A549 (cell line): Measurements from ENCODE around the gene MAP2K7. TPM values are rescaled to one million over a fixed set of nuclear protein-coding genes. Genes with fewer than 3 reads are reported as not detected.

ENCODE experiments used
- ATAC-seq, 2 experiments: fragments of 200-7000 bp in 1 of 2; fragments of >200 bp in 1 of 2; cut with Nextera tagmentation in 1 of 2; cut with Tn5 transposase in 1 of 2; 3 replicates each; pipeline versions ENCODE4 v1.8.0 to v1.9.1; 2018 to 2020; ENCODE audit warnings: mild to moderate bottlenecking in 1 of 2, moderate library complexity in 1 of 2
- CTCF ChIA-PET: fragments of 300-600 bp; sonication (Branson Sonifier 250); formaldehyde crosslinking; extraction: SDS; loops from one replicate; lab custom pipeline; 2021; ENCODE audit warnings: antibody characterized with exemption, inconsistent platforms; lab: Yijun Ruan, JAX
- POLR2A ChIA-PET: fragments of 350-600 bp; formaldehyde crosslinking; extraction: SDS; loops from one replicate; lab custom pipeline; 2021; ENCODE audit warnings: antibody characterized with exemption, inconsistent platforms; lab: Yijun Ruan, JAX
- DNase-seq, 2 experiments: peaks; one replicate each; pipeline versions ENCODE4 v3.0.0 to v3.0.0-alpha.2; 2011 to 2016; ENCODE audit warnings: low read depth in 1 of 2, low spot score in 1 of 2
- FAIRE-seq: peaks from 2 replicates; lab custom pipeline; 2011; peaks lifted over from hg19 to GRCh38; lab: Jason Lieb, UNC
- H3K27ac ChIP-seq, 2 experiments: fragments of >200 bp; sonication (Bioruptor Twin); formaldehyde crosslinking; 3 replicates each; pipeline ENCODE4 v1.5.1; 2016 to 2017
- H3K4me1 ChIP-seq: fragments of >200 bp; sonication (Bioruptor Twin); formaldehyde crosslinking; 3 replicates; pipeline ENCODE4 v1.6.1; 2016
- H3K4me2 ChIP-seq: fragments of >200 bp; sonication (Bioruptor Twin); formaldehyde crosslinking; 3 replicates; pipeline ENCODE4 v1.6.1; 2016
- H3K4me3 ChIP-seq: fragments of >200 bp; sonication (Bioruptor Twin); formaldehyde crosslinking; 3 replicates; pipeline ENCODE4 v1.5.1; 2016
- H3K9me3 ChIP-seq: fragments of >200 bp; sonication (Bioruptor Twin); formaldehyde crosslinking; 3 replicates; pipeline ENCODE4 v1.6.1; 2016
- CEBPB ChIP-seq, 2 experiments: fragments of >200 bp in 1 of 2; sonication (Bioruptor Twin) in 1 of 2; formaldehyde crosslinking in 1 of 2; IDR thresholded peaks; 2 replicates each; pipeline ENCODE4 v1.6.1; 2012 to 2016
- ELK1 ChIP-seq: fragments of 150-350 bp; IDR thresholded peaks from 2 replicates; pipeline ENCODE4 v1.6.1; 2014; ENCODE audit warnings: low read depth, mild to moderate bottlenecking, low read length
- EP300 ChIP-seq, 2 experiments: fragments of >200 bp; sonication (Bioruptor Twin); formaldehyde crosslinking; IDR thresholded peaks; 2 replicates in 1 of 2; 3 replicates in 1 of 2; pipeline ENCODE4 v1.6.1; 2016 to 2017
- FOSL2 ChIP-seq, 2 experiments: fragments of 450-650 bp in 1 of 2; fragments of >200 bp in 1 of 2; sonication (Bioruptor Twin) in 1 of 2; formaldehyde crosslinking; IDR thresholded peaks; 2 replicates each; pipeline versions ENCODE4 v1.5.0 to v1.6.1; 2016 to 2020; ENCODE audit warnings: mild to moderate bottlenecking in 1 of 2, moderate library complexity in 1 of 2
- FOXS1 ChIP-seq: fragments of 250-450 bp; sonication (Bioruptor Pico); IDR thresholded peaks from 2 replicates; pipeline ENCODE4 v1.5.0; 2020; ENCODE audit warnings: mild to moderate bottlenecking, moderate library complexity
- GATA3 ChIP-seq: IDR thresholded peaks from 2 replicates; pipeline ENCODE4 v1.6.1; 2012; ENCODE audit warnings: borderline replicate concordance
- HDAC2 ChIP-seq: fragments of 200-600 bp; sonication (generic); IDR thresholded peaks from 2 replicates; pipeline ENCODE4 v1.6.1; 2016
- HOXA7 ChIP-seq: fragments of 250-450 bp; sonication (Bioruptor Pico); IDR thresholded peaks from 2 replicates; pipeline ENCODE4 v1.5.0; 2020; ENCODE audit warnings: mild to moderate bottlenecking, moderate library complexity
- JUNB ChIP-seq: fragments of >200 bp; sonication (Bioruptor Twin); formaldehyde crosslinking; IDR thresholded peaks from 2 replicates; pipeline ENCODE4 v1.6.1; 2016
- KDM5A ChIP-seq: fragments of 200-600 bp; sonication (generic); IDR thresholded peaks from 2 replicates; pipeline ENCODE4 v1.6.1; 2016; ENCODE audit warnings: antibody characterized with exemption, mild to moderate bottlenecking
- MYC ChIP-seq: IDR thresholded peaks from 2 replicates; pipeline ENCODE4 v1.6.1; 2012; ENCODE audit warnings: mild to moderate bottlenecking, inconsistent platforms, low read length, improper control_type of control experiment, borderline replicate concordance
- NFE2L2 ChIP-seq: fragments of 150-350 bp; conservative IDR thresholded peaks from 2 replicates; pipeline ENCODE4 v1.6.1; 2014; ENCODE audit warnings: low read length
- NR3C1 ChIP-seq: fragments of >200 bp; sonication (Bioruptor Twin); formaldehyde crosslinking; IDR thresholded peaks from 3 replicates; pipeline ENCODE4 v1.6.1; 2017
- PHF8 ChIP-seq: fragments of 200-600 bp; sonication (generic); IDR thresholded peaks from 2 replicates; pipeline ENCODE4 v1.6.1; 2016; ENCODE audit warnings: low read depth, mild to moderate bottlenecking, antibody characterized with exemption, moderate library complexity, borderline replicate concordance
- POLR2AphosphoS2 ChIP-seq: conservative IDR thresholded peaks from 2 replicates; pipeline ENCODE4 v1.6.1; 2012; ENCODE audit warnings: low read length, improper control_type of control experiment, inconsistent platforms
- RAD21 ChIP-seq, 2 experiments: fragments of >200 bp in 1 of 2; sonication (Bioruptor Twin) in 1 of 2; formaldehyde crosslinking in 1 of 2; IDR thresholded peaks in 1 of 2; conservative IDR thresholded peaks in 1 of 2; 2 replicates in 1 of 2; 3 replicates in 1 of 2; pipeline ENCODE4 v1.6.1; 2012 to 2018; ENCODE audit warnings: inconsistent platforms in 1 of 2
- RARB ChIP-seq: fragments of 250-450 bp; sonication (Bioruptor Pico); IDR thresholded peaks from 2 replicates; pipeline ENCODE4 v1.8.0; 2021; ENCODE audit warnings: mild to moderate bottlenecking, moderate library complexity
- RCOR1 ChIP-seq: fragments of 150-350 bp; IDR thresholded peaks from 2 replicates; pipeline ENCODE4 v1.6.1; 2014; ENCODE audit warnings: antibody characterized with exemption, low read length, low read depth
- SMC3 ChIP-seq: fragments of >200 bp; sonication (Bioruptor Twin); formaldehyde crosslinking; IDR thresholded peaks from 3 replicates; pipeline ENCODE4 v1.6.1; 2018; ENCODE audit warnings: inconsistent platforms
- SREBF2 ChIP-seq: fragments of 450-650 bp; IDR thresholded peaks from 2 replicates; pipeline ENCODE4 v1.6.1; 2014; ENCODE audit warnings: mild to moderate bottlenecking, moderate library complexity
- TFCP2L1 ChIP-seq: fragments of 250-450 bp; sonication (Bioruptor Pico); IDR thresholded peaks from 2 replicates; pipeline ENCODE4 v1.5.0; 2021; ENCODE audit warnings: mild to moderate bottlenecking
- ZC3H11A ChIP-seq: fragments of 450-650 bp; IDR thresholded peaks from 2 replicates; pipeline ENCODE4 v1.6.1; 2014; ENCODE audit warnings: antibody characterized with exemption, mild to moderate bottlenecking
- WGBS: methylation state at CpG from one replicate; pipeline ENCODE4 v1.1.6; 2017; ENCODE audit errors: missing lambda C conversion rate; 5-methylcytosine and 5-hydroxymethylcytosine counted together
- polyA plus RNA-seq, 4 experiments: library from polyadenylated mRNA; depleted of rRNA in 3 of 4; stranded (reverse); fragments of >200 nt; fragmentation: RNase III in 1 of 4; extraction: RNeasy Plus Mini Kit Qiagen cat#74134 plus additional on column Dnase treatment in 1 of 4; gene quantifications; 2 replicates in 3 of 4; 3 replicates in 1 of 4; pipeline ENCODE4 v1.2.3, GENCODE V29; 2011 to 2017
- TF ChIP-seq, protein P1 (sequence below): fragments of >200 bp; sonication (Bioruptor Twin); formaldehyde crosslinking; IDR thresholded peaks from 2 replicates; pipeline ENCODE4 v1.6.1; 2016

The MAP2K7 gene
- polyA plus RNA-seq, 2 of the 4 experiments (the other 2 are of a cell fraction): 5.5 to 19.4 TPM

DNA sequence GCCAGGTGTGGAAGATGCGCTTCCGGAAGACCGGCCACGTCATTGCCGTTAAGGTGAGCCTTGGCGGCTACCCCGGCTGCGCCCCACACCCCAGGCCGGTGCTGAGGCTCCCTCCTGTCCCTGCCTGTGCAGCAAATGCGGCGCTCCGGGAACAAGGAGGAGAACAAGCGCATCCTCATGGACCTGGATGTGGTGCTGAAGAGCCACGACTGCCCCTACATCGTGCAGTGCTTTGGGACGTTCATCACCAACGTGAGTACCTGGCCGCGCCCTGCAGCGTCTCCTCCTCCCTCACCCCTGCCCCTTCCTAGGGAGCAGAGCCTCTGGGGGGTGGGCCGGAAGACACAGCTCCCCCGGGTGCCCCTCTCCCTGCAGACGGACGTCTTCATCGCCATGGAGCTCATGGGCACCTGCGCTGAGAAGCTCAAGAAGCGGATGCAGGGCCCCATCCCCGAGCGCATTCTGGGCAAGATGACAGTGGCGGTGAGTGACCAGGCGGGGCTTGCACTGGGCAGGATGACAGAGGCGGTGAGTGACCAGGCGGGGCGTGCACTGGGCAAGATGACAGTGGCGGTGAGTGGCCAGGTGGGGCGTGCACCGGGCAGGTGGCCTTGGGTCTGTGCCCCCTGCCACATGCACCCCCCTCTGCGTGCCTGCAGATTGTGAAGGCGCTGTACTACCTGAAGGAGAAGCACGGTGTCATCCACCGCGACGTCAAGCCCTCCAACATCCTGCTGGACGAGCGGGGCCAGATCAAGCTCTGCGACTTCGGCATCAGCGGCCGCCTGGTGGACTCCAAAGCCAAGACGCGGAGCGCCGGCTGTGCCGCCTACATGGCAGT, 6.9 kb downstream of the MAP2K7 start:
- 95% methylated on average over 20 of the region's 54 CpGs for whole genome bisulfite sequencing
- H3K4me1 ChIP-seq: no peaks in the 10 kb centered on the region; the same call in 1 of the 3 replicates
- H3K4me2 ChIP-seq: no peak overlapping the region
- ChIA-PET CTCF (interaction anchor here (1.4 kb wide), 1 partner anchor 42 kb away, joined by 4 read pairs; no protein-coding TSS in a partner anchor), POLR2A (no interaction called here)
- FAIRE-seq (no peak), DNase-seq (no peak), ATAC-seq (no peak)
- H3K4me3 ChIP-seq: no peak overlapping the region
- no peak for TF ChIP-seq SMC3
- TF ChIP-seq, protein P1, sequence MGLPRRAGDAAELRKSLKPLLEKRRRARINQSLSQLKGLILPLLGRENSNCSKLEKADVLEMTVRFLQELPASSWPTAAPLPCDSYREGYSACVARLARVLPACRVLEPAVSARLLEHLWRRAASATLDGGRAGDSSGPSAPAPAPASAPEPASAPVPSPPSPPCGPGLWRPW: no peak
- no peak for TF ChIP-seq RARB (CRISPR knock-in tag)
- TF ChIP-seq POLR2AphosphoS2: no peak
- no peak for TF ChIP-seq NFE2L2
- TF ChIP-seq NR3C1: no peak
- no peak for TF ChIP-seq RCOR1
- no peak for TF ChIP-seq MYC
- TF ChIP-seq ZC3H11A: no peak
- no peak for TF ChIP-seq CEBPB (IDR thresholded peaks at IDR 0.05)
- no peak for TF ChIP-seq EP300 (IDR thresholded peaks at IDR 0.05)
- no peak for TF ChIP-seq JUNB
- TF ChIP-seq KDM5A: no peak
- no peak for TF ChIP-seq SREBF2
- no peak for TF ChIP-seq ELK1
- TF ChIP-seq HOXA7 (CRISPR knock-in tag): no peak
- no peak for TF ChIP-seq TFCP2L1 (CRISPR knock-in tag)
- no peak for TF ChIP-seq FOSL2 (IDR thresholded peaks at IDR 0.05)
- TF ChIP-seq FOSL2 (CRISPR knock-in tag; IDR thresholded peaks at IDR 0.05): no peak
- no peak for TF ChIP-seq PHF8
- H3K9me3 ChIP-seq: no peaks in the 10 kb centered on the region
- no peak overlapping the region for H3K27ac ChIP-seq

GRCh38 chr19:7911508-7912143, 7.9 kb downstream of the MAP2K7 start:
- POLR2A ChIA-PET: interaction anchor here (1.7 kb wide), 1 partner anchor 8 kb away, joined by 5 read pairs; the partner anchor contains the start of gene MAP2K7
- CTCF ChIA-PET: interaction anchor here (1.2 to 2.1 kb wide), 3 partner anchors 8 to 43 kb away, joined by 3 to 8 read pairs (median 6); partner anchors contain the start of gene MAP2K7
- WGBS: 88% methylated on average over 11 of the region's 18 CpGs
- no peak for FAIRE-seq
- no peak for DNase-seq
- no peak for ATAC-seq
- Histone ChIP-seq H3K27ac (no peak overlapping the region), H3K4me3 (no peak overlapping the region)
- no peak for TF ChIP-seq RAD21 (conservative IDR thresholded peaks at IDR 0.05 in 1 of 2, IDR thresholded peaks at IDR 0.05 in 1 of 2)
- TF ChIP-seq, all 56 proteins: peak for 0
- no peaks in the 10 kb centered on the region for H3K9me3 ChIP-seq
- H3K4me1 ChIP-seq: peaks cover 2% of the 10 kb centered on the region; the same call in 1 of the 3 replicates
- no peak overlapping the region for H3K4me2 ChIP-seq

GRCh38 chr19:7912144-7912696, 8.5 kb downstream of the MAP2K7 start:
- 93% methylated on average over 17 of the region's 31 CpGs for WGBS
- CTCF ChIA-PET: interaction anchor here (1.2 to 2.1 kb wide), 3 partner anchors 8 to 44 kb away, joined by 3 to 8 read pairs (median 6); partner anchors contain the start of gene MAP2K7
- Histone ChIP-seq H3K27ac (no peak overlapping the region), H3K4me3 (no peak overlapping the region), H3K9me3 (no peaks in the 10 kb centered on the region), H3K4me1 (peaks cover 6% of the 10 kb centered on the region), H3K4me2 (no peak overlapping the region)
- no peak for TF ChIP-seq HDAC2
- TF ChIP-seq RAD21 (conservative IDR thresholded peaks at IDR 0.05 in 1 of 2, IDR thresholded peaks at IDR 0.05 in 1 of 2): no peak
- no peak for TF ChIP-seq FOXS1 (CRISPR knock-in tag)
- TF ChIP-seq GATA3: no peak
- POLR2A ChIA-PET: interaction anchor here (1.7 kb wide), 1 partner anchor 9 kb away, joined by 5 read pairs; the partner anchor contains the start of gene MAP2K7
- no peak for ATAC-seq
- FAIRE-seq: no peak
- DNase-seq: no peak
